Chondrocyte (in vitro differentiated cells): ENCODE data around the gene CRISPLD2. TPM values are rescaled to one million over a fixed set of nuclear protein-coding genes. Genes with fewer than 3 reads are reported as not detected.

Source experiments
- DNase-seq: peaks from one replicate; pipeline ENCODE4 v3.0.0; 2021; ENCODE audit warnings: mixed read lengths, low spot score
- H3K27ac Mint-ChIP-seq: one replicate; pipeline ENCODE4 v1.8.0; 2021; ENCODE audit warnings: mild to moderate bottlenecking, moderate library complexity, mixed read lengths; ENCODE audit not compliant: unreplicated experiment
- H3K27me3 Mint-ChIP-seq: 2 replicates; pipeline ENCODE4 v1.8.0; 2021; ENCODE audit warnings: low read depth, mixed read lengths
- H3K36me3 Mint-ChIP-seq: 2 replicates; pipeline ENCODE4 v1.8.0; 2021; ENCODE audit warnings: low read depth, mixed read lengths
- H3K4me1 Mint-ChIP-seq: 2 replicates; pipeline ENCODE4 v1.8.0; 2021; ENCODE audit warnings: low read depth, mild to moderate bottlenecking, mixed read lengths
- H3K4me3 Mint-ChIP-seq: one replicate; pipeline ENCODE4 v1.8.0; 2021; ENCODE audit warnings: mild to moderate bottlenecking, moderate library complexity, mixed read lengths; ENCODE audit not compliant: unreplicated experiment
- H3K9me3 Mint-ChIP-seq: 2 replicates; pipeline ENCODE4 v1.8.0; 2021; ENCODE audit warnings: low read depth, mixed read lengths
- total RNA-seq: library from RNA; stranded (reverse); gene quantifications from 3 replicates; pipeline ENCODE4 v1.2.1, GENCODE V29; 2021
- TF ChIP-seq, protein P1 (sequence below): fragments of 200-600 bp; sonication (generic); IDR thresholded peaks from 2 replicates; pipeline ENCODE4 v1.5.0; 2021; ENCODE audit warnings: antibody characterized with exemption, mild to moderate bottlenecking, moderate library complexity

CRISPLD2 gene
- total RNA-seq, 1 donor from 2014 or later: 12.1 TPM

DNA sequence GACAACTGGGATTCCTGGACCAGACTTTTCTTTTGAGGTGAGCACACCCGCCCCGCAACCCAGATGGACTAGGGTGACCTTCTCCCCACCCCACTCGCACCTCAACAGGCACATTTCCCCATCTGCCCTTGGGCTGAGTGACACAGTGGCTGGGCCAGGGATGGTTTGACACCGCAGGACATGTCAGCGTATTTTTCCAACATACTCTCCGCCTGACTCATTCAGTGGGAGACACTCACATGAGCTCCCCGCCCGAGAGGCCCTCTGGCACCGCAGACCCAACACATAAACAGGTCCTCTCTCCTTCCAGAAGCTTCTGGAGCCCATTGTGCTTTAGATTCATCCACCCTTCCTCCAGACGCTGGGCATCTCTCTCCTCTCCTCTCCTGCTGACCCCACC lies 122.1 kb downstream of the CRISPLD2 start:
- TF ChIP-seq, protein P1, sequence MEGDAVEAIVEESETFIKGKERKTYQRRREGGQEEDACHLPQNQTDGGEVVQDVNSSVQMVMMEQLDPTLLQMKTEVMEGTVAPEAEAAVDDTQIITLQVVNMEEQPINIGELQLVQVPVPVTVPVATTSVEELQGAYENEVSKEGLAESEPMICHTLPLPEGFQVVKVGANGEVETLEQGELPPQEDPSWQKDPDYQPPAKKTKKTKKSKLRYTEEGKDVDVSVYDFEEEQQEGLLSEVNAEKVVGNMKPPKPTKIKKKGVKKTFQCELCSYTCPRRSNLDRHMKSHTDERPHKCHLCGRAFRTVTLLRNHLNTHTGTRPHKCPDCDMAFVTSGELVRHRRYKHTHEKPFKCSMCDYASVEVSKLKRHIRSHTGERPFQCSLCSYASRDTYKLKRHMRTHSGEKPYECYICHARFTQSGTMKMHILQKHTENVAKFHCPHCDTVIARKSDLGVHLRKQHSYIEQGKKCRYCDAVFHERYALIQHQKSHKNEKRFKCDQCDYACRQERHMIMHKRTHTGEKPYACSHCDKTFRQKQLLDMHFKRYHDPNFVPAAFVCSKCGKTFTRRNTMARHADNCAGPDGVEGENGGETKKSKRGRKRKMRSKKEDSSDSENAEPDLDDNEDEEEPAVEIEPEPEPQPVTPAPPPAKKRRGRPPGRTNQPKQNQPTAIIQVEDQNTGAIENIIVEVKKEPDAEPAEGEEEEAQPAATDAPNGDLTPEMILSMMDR: no peak
- peaks cover 8% of the 10 kb centered on the region for H3K9me3 Mint-ChIP-seq
- peaks cover 1% of the 10 kb centered on the region for H3K27me3 Mint-ChIP-seq
- H3K4me3 Mint-ChIP-seq: no peak overlapping the region
- H3K4me1 Mint-ChIP-seq: peaks cover 15% of the 10 kb centered on the region
- H3K36me3 Mint-ChIP-seq: peaks cover 4% of the 10 kb centered on the region
- peak overlapping the region; percentile 88 for H3K27ac Mint-ChIP-seq
- DNase-seq: no peak

DNA sequence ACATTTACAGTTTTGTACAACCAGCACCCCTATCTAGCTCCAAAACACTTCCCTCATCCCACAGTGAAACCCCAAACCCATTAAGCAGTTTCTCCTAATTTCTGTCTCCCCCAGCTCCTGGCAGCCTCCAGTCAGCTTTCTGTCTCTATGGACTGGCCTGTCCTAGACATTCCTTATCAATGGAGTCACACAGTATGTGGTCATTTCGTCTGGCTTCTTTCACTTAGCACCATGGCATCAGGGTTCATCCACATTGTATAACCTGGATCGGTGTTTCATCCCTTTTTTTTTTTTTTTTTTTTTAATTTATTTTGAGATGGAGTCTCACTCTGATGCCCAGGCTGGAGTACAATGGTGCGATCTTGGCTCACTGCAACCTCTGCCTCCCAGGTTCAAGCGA lies 123.0 kb downstream of the CRISPLD2 start:
- no peak for DNase-seq
- Mint-ChIP-seq H3K4me3 (no peak overlapping the region), H3K27me3 (peaks cover under 1% of the 10 kb centered on the region), H3K9me3 (peaks cover 8% of the 10 kb centered on the region), H3K4me1 (peaks cover 15% of the 10 kb centered on the region), H3K36me3 (peaks cover 4% of the 10 kb centered on the region), H3K27ac (no peak overlapping the region)
- TF ChIP-seq, protein P1: no peak

DNA sequence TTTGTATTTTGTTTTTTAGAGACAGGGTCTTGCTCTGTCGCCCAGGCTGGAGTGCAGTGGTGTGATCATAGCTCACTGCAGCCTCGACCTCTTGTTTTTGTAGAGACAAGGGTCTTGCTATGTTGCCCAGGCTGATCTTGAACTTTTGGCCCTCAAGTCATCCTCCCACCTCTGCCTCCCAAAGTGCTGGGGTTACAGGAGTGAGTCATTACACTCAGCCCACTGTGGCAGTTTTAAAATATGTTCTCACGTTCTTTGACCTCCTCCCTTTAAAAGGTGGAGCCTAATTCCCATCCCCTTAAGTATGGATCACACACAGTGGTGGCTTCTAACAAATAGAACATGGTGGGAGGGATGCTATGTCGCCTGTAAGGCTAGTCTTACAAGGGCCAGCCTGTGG lies 123.8 kb downstream of the CRISPLD2 start:
- TF ChIP-seq, protein P1: no peak
- Mint-ChIP-seq H3K4me3 (no peak overlapping the region), H3K9me3 (peaks cover 8% of the 10 kb centered on the region), H3K27ac (no peak overlapping the region), H3K4me1 (peaks cover 15% of the 10 kb centered on the region), H3K27me3 (no peaks in the 10 kb centered on the region), H3K36me3 (peaks cover 4% of the 10 kb centered on the region)
- no peak for DNase-seq

DNA sequence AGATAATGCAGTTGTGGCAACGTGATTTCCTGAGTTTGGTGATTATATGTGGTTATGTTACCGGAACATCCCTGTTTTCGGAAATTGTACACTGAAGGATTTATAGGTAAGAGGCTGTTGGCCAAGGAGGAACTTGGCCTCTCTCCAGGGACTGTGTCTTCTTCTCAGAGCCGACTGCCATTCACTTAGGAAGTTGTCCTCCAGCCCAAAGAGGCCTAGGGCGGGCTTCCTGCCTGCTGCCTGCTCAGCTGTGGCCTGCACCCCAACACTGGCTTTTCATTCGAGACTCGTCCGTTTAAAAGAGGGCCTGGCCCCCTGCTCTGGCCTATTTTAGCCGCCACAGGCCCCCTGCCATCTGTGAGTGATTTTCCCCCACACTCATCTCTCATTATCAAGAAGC lies 127.2 kb downstream of the CRISPLD2 start:
- TF ChIP-seq, protein P1: no peak
- peaks cover 3% of the 10 kb centered on the region for H3K36me3 Mint-ChIP-seq
- peaks cover 9% of the 10 kb centered on the region for H3K4me1 Mint-ChIP-seq
- H3K4me3 Mint-ChIP-seq: no peak overlapping the region
- no peak overlapping the region for H3K27ac Mint-ChIP-seq
- no peak for DNase-seq
- H3K9me3 Mint-ChIP-seq: peaks cover 6% of the 10 kb centered on the region
- no peaks in the 10 kb centered on the region for H3K27me3 Mint-ChIP-seq

DNA sequence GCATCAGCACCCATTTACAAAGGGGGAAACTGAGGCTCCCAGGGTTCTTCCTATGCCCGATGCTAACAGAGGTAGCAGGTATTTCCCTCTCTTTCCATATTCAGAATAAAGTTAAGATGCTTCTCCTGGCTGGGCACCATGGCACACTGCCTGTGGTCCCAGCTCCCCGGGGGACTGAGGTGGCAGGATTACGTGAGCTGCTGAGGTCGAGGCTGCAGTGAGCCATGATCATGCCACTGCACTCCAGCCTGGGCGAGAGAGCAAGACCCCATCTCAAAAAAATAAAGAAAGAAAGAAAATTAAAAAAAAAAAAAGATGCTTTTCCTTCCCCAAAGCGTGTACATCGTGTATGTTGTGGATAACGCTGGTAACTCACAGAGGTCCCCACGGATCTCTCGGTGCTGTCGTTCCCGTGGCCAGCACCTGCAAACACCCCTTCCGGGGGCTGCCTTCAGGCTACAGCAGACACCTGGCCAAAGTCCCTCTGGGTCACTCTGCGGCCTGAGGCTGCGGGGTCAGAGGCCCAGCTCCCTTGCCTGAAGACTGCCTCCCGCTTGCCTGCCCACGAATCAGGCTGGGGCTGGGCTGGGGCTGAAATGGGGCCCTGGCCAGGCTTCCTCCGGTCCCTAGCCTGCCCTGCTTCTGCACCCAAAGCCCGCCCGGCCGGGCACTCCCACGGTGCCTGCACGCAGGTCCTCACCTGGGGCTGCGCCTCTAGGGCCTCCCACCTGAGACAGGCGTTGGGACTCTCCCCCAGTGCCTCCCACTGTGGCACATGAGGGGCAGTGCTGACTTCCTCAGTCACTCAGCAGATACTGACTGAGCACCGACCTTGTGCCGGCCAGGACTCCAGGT lies 128.4 kb downstream of the CRISPLD2 start:
- DNase-seq: no peak
- H3K9me3 Mint-ChIP-seq: no peaks in the 10 kb centered on the region
- H3K4me3 Mint-ChIP-seq: no peak overlapping the region
- H3K4me1 Mint-ChIP-seq: peaks cover 11% of the 10 kb centered on the region
- no peaks in the 10 kb centered on the region for H3K36me3 Mint-ChIP-seq
- no peak overlapping the region for H3K27ac Mint-ChIP-seq
- H3K27me3 Mint-ChIP-seq: no peaks in the 10 kb centered on the region
- TF ChIP-seq, protein P1: no peak
